Measurements from ENCODE around the gene EPHX1.

EPHX1 gene

GRCh38 chr1:225844236-225845061 is 34.5 kb downstream of the EPHX1 start:
- no peaks in the 10 kb centered on the region for H3K27me3 ChIP-seq (ENCODE audit: insufficient read depth, low read length)
- H2AFZ ChIP-seq (ENCODE audit: low read depth, low read length): no peak overlapping the region
- H3K9me3 ChIP-seq (ENCODE audit: low read length): no peaks in the 10 kb centered on the region
- no peaks in the 10 kb centered on the region for H3K4me1 ChIP-seq (ENCODE audit: insufficient read depth, low read length)
- H3K4me3 ChIP-seq (ENCODE audit: low read length): no peak overlapping the region
- peaks cover 32% of the 10 kb centered on the region for H3K36me3 ChIP-seq (ENCODE audit: insufficient read depth, low read length)

- Histone ChIP-seq H2AFZ (ENCODE audit: low read depth, low read length) (no peak overlapping the region), H3K4me1 (ENCODE audit: insufficient read depth, low read length) (no peaks in the 10 kb centered on the region), H3K27me3 (ENCODE audit: insufficient read depth, low read length) (no peaks in the 10 kb centered on the region), H3K9me3 (ENCODE audit: low read length) (no peaks in the 10 kb centered on the region), H3K36me3 (ENCODE audit: insufficient read depth, low read length) (peaks cover 26% of the 10 kb centered on the region), H3K4me3 (ENCODE audit: low read length) (no peak overlapping the region)
Observed at GRCh38 chr1:225845097-225845496, 35.2 kb downstream of the EPHX1 start.

GRCh38 chr1:225845571-225846259 is 35.8 kb downstream of the EPHX1 start:
- H3K9me3 ChIP-seq (ENCODE audit: low read length): no peaks in the 10 kb centered on the region
- H3K4me1 ChIP-seq (ENCODE audit: insufficient read depth, low read length): no peaks in the 10 kb centered on the region
- peaks cover 24% of the 10 kb centered on the region for H3K36me3 ChIP-seq (ENCODE audit: insufficient read depth, low read length)
- H3K27me3 ChIP-seq (ENCODE audit: insufficient read depth, low read length): no peaks in the 10 kb centered on the region
- H2AFZ ChIP-seq (ENCODE audit: low read depth, low read length): no peak overlapping the region
- no peak overlapping the region for H3K4me3 ChIP-seq (ENCODE audit: low read length)

GRCh38 chr1:225846331-225847310 is 36.7 kb downstream of the EPHX1 start:
- no peaks in the 10 kb centered on the region for H3K27me3 ChIP-seq (ENCODE audit: insufficient read depth, low read length)
- H3K36me3 ChIP-seq (ENCODE audit: insufficient read depth, low read length): peaks cover 24% of the 10 kb centered on the region
- H3K4me1 ChIP-seq (ENCODE audit: insufficient read depth, low read length): no peaks in the 10 kb centered on the region
- H3K4me3 ChIP-seq (ENCODE audit: low read length): no peak overlapping the region
- H3K9me3 ChIP-seq (ENCODE audit: low read length): peaks cover 2% of the 10 kb centered on the region
- no peak overlapping the region for H2AFZ ChIP-seq (ENCODE audit: low read depth, low read length)

GRCh38 chr1:225847610-225848009 is 37.7 kb downstream of the EPHX1 start:
- Histone ChIP-seq H3K4me3 (ENCODE audit: low read length) (no peak overlapping the region), H2AFZ (ENCODE audit: low read depth, low read length) (no peak overlapping the region), H3K4me1 (ENCODE audit: insufficient read depth, low read length) (no peaks in the 10 kb centered on the region), H3K9me3 (ENCODE audit: low read length) (peaks cover 2% of the 10 kb centered on the region), H3K36me3 (ENCODE audit: insufficient read depth, low read length) (peaks cover 26% of the 10 kb centered on the region), H3K27me3 (ENCODE audit: insufficient read depth, low read length) (no peaks in the 10 kb centered on the region)

GRCh38 chr1:225848030-225848955 is 38.4 kb downstream of the EPHX1 start:
- H2AFZ ChIP-seq (ENCODE audit: low read depth, low read length): no peak overlapping the region
- H3K4me1 ChIP-seq (ENCODE audit: insufficient read depth, low read length): no peaks in the 10 kb centered on the region
- no peak overlapping the region for H3K4me3 ChIP-seq (ENCODE audit: low read length)
- peaks cover 2% of the 10 kb centered on the region for H3K9me3 ChIP-seq (ENCODE audit: low read length)
- H3K27me3 ChIP-seq (ENCODE audit: insufficient read depth, low read length): no peaks in the 10 kb centered on the region
- H3K36me3 ChIP-seq (ENCODE audit: insufficient read depth, low read length): peaks cover 27% of the 10 kb centered on the region

- no peak overlapping the region for H2AFZ ChIP-seq (ENCODE audit: low read depth, low read length)
- no peak overlapping the region for H3K4me3 ChIP-seq (ENCODE audit: low read length)
- peaks cover 2% of the 10 kb centered on the region for H3K9me3 ChIP-seq (ENCODE audit: low read length)
- no peaks in the 10 kb centered on the region for H3K27me3 ChIP-seq (ENCODE audit: insufficient read depth, low read length)
- peaks cover 17% of the 10 kb centered on the region for H3K36me3 ChIP-seq (ENCODE audit: insufficient read depth, low read length)
- no peaks in the 10 kb centered on the region for H3K4me1 ChIP-seq (ENCODE audit: insufficient read depth, low read length)
Observed at GRCh38 chr1:225849925-225850324, 40.0 kb downstream of the EPHX1 start.

GRCh38 chr1:225850370-225850769 is 40.4 kb downstream of the EPHX1 start:
- Histone ChIP-seq H3K27me3 (ENCODE audit: insufficient read depth, low read length) (no peaks in the 10 kb centered on the region), H3K9me3 (ENCODE audit: low read length) (peaks cover 2% of the 10 kb centered on the region), H3K36me3 (ENCODE audit: insufficient read depth, low read length) (peaks cover 16% of the 10 kb centered on the region), H2AFZ (ENCODE audit: low read depth, low read length) (no peak overlapping the region), H3K4me1 (ENCODE audit: insufficient read depth, low read length) (no peaks in the 10 kb centered on the region), H3K4me3 (ENCODE audit: low read length) (no peak overlapping the region)

- peaks cover 11% of the 10 kb centered on the region for H3K36me3 ChIP-seq (ENCODE audit: insufficient read depth, low read length)
- H2AFZ ChIP-seq (ENCODE audit: low read depth, low read length): no peak overlapping the region
- H3K9me3 ChIP-seq (ENCODE audit: low read length): peaks cover 2% of the 10 kb centered on the region
- H3K4me1 ChIP-seq (ENCODE audit: insufficient read depth, low read length): no peaks in the 10 kb centered on the region
- no peaks in the 10 kb centered on the region for H3K27me3 ChIP-seq (ENCODE audit: insufficient read depth, low read length)
- no peak overlapping the region for H3K4me3 ChIP-seq (ENCODE audit: low read length)
Observed at GRCh38 chr1:225851805-225852204, 41.9 kb downstream of the EPHX1 start.

- H3K9me3 ChIP-seq (ENCODE audit: low read length): peaks cover 2% of the 10 kb centered on the region
- H3K27me3 ChIP-seq (ENCODE audit: insufficient read depth, low read length): no peaks in the 10 kb centered on the region
- no peak overlapping the region for H2AFZ ChIP-seq (ENCODE audit: low read depth, low read length)
- H3K4me3 ChIP-seq (ENCODE audit: low read length): no peak overlapping the region
- H3K4me1 ChIP-seq (ENCODE audit: insufficient read depth, low read length): no peaks in the 10 kb centered on the region
- peaks cover 7% of the 10 kb centered on the region for H3K36me3 ChIP-seq (ENCODE audit: insufficient read depth, low read length)
Observed at GRCh38 chr1:225852413-225853124, 42.6 kb downstream of the EPHX1 start.

GRCh38 chr1:225853441-225853840 is 43.5 kb downstream of the EPHX1 start:
- H3K9me3 ChIP-seq (ENCODE audit: low read length): peaks cover 2% of the 10 kb centered on the region
- peaks cover 4% of the 10 kb centered on the region for H3K36me3 ChIP-seq (ENCODE audit: insufficient read depth, low read length)
- H3K27me3 ChIP-seq (ENCODE audit: insufficient read depth, low read length): no peaks in the 10 kb centered on the region
- H3K4me1 ChIP-seq (ENCODE audit: insufficient read depth, low read length): no peaks in the 10 kb centered on the region
- H2AFZ ChIP-seq (ENCODE audit: low read depth, low read length): no peak overlapping the region
- H3K4me3 ChIP-seq (ENCODE audit: low read length): no peak overlapping the region

All from neuron (in vitro differentiated cells).